Vagina (tissue), 2 donors: ENCODE results near the gene CRTC1. TPM values are rescaled to one million over a fixed set of nuclear protein-coding genes. Genes with fewer than 3 reads are reported as not detected.

Experiments used
- DNase-seq, 2 donors: peaks; one replicate each; pipeline ENCODE4 v3.0.0-alpha.2; 2017; ENCODE audit errors: extremely low spot score in 2 of 2
- H3K27ac ChIP-seq: fragments of 200-600 bp; sonication (generic); one replicate; pipeline ENCODE4 v1.5.1; 2019
- H3K27me3 ChIP-seq: fragments of 200-600 bp; sonication (generic); one replicate; pipeline ENCODE4 v1.5.1; 2019
- H3K36me3 ChIP-seq, 2 donors: fragments of 200-600 bp; sonication (generic); one replicate each; pipeline ENCODE4 v1.5.1; 2017 to 2019
- H3K4me1 ChIP-seq: fragments of 200-600 bp; sonication (generic); one replicate; pipeline ENCODE4 v1.5.1; 2019
- H3K4me3 ChIP-seq, 2 donors: fragments of 200-600 bp; sonication (generic); 1 replicate in 1 of 2; 2 replicates in 1 of 2; pipeline ENCODE4 v1.5.1; 2016 to 2019
- H3K9me3 ChIP-seq: fragments of 200-600 bp; sonication (generic); one replicate; pipeline ENCODE4 v1.5.1; 2019
- CTCF ChIP-seq, 3 experiments: fragments of 450-650 bp in 2 of 3; fragments of 200-600 bp in 1 of 3; sonication (generic) in 1 of 3; IDR thresholded peaks; one replicate each; pipeline ENCODE4 v1.5.1; 2017 to 2019; ENCODE audit warnings: antibody characterized with exemption in 3 of 3, mild to moderate bottlenecking in 2 of 3, moderate library complexity in 2 of 3
- POLR2A ChIP-seq, 2 donors: fragments of 450-650 bp; IDR thresholded peaks; one replicate each; pipeline ENCODE4 v1.6.1; 2017; ENCODE audit warnings: antibody characterized with exemption in 2 of 2, mild to moderate bottlenecking in 2 of 2, moderate library complexity in 2 of 2
- POLR2AphosphoS5 ChIP-seq, 2 donors: sonication (generic); formaldehyde crosslinking; IDR thresholded peaks; one replicate each; pipeline ENCODE4 v1.9.0; 2017; ENCODE audit warnings: antibody characterized with exemption in 2 of 2, mild to moderate bottlenecking in 2 of 2, low read depth in 1 of 2; ENCODE audit not compliant: insufficient read depth in 1 of 2
- intact Hi-C: fragments of 100-400 bp; cut with DNase I; formaldehyde crosslinking; loops from one replicate; pipeline ENCODE4 v1.15.1; 2023
- total RNA-seq: library from RNA; depleted of rRNA; stranded (reverse); fragments of >200 nt; gene quantifications from one replicate; pipeline ENCODE4 v1.2.3, GENCODE V29; 2016

The CRTC1 gene
- total RNA-seq, 1 donor from 2014 or later, result 7.4 TPM

- Histone ChIP-seq H3K4me1 (peaks cover 47% of the 10 kb centered on the region), H3K4me3 (peak overlapping the region in 1 of 2 donors; percentile 25), H3K36me3 (no peaks in the 10 kb centered on the region), H3K27me3 (peaks cover 15% of the 10 kb centered on the region), H3K9me3 (no peaks in the 10 kb centered on the region), H3K27ac (no peak overlapping the region)
- DNase-seq, result no peak
- intact Hi-C loops, result no loop called here
- TF ChIP-seq POLR2AphosphoS5 (IDR thresholded peaks at IDR 0.05; ENCODE audit: insufficient read depth in 1 of 2, low read depth in 1 of 2) (no peak), CTCF (IDR thresholded peaks at IDR 0.05) (no peak)
Observed at GRCh38 chr19:18791315-18791678, 107.8 kb downstream of the CRTC1 start.

- Histone ChIP-seq H3K4me1 (peaks cover 44% of the 10 kb centered on the region), H3K27me3 (peaks cover 15% of the 10 kb centered on the region), H3K9me3 (no peaks in the 10 kb centered on the region), H3K27ac (no peak overlapping the region), H3K4me3 (no peak overlapping the region), H3K36me3 (no peaks in the 10 kb centered on the region)
- TF ChIP-seq CTCF (IDR thresholded peaks at IDR 0.05) (no peak), POLR2A (IDR thresholded peaks at IDR 0.05) (no peak), POLR2AphosphoS5 (IDR thresholded peaks at IDR 0.05; ENCODE audit: insufficient read depth in 1 of 2, low read depth in 1 of 2) (no peak)
- DNase-seq, result no peak
- intact Hi-C loops, result no loop called here
Observed at GRCh38 chr19:18792661-18793060, 109.2 kb downstream of the CRTC1 start.

- Histone ChIP-seq H3K36me3 (no peaks in the 10 kb centered on the region), H3K4me3 (no peak overlapping the region), H3K4me1 (peaks cover 36% of the 10 kb centered on the region), H3K9me3 (no peaks in the 10 kb centered on the region), H3K27ac (no peak overlapping the region), H3K27me3 (peaks cover 12% of the 10 kb centered on the region)
- no peak for DNase-seq
- TF ChIP-seq POLR2A (IDR thresholded peaks at IDR 0.05) (no peak), CTCF (IDR thresholded peaks at IDR 0.05) (no peak), POLR2AphosphoS5 (IDR thresholded peaks at IDR 0.05; ENCODE audit: insufficient read depth in 1 of 2, low read depth in 1 of 2) (no peak)
- intact Hi-C loops, result no loop called here
Observed at GRCh38 chr19:18793144-18794028, 109.9 kb downstream of the CRTC1 start.

GRCh38 chr19:18794029-18794313 lies 110.5 kb downstream of the CRTC1 start:
- no peak for DNase-seq
- Histone ChIP-seq H3K27ac (no peak overlapping the region), H3K4me3 (no peak overlapping the region), H3K36me3 (no peaks in the 10 kb centered on the region), H3K27me3 (peaks cover 6% of the 10 kb centered on the region), H3K4me1 (peaks cover 30% of the 10 kb centered on the region), H3K9me3 (no peaks in the 10 kb centered on the region)
- TF ChIP-seq POLR2A (IDR thresholded peaks at IDR 0.05), result no peak
- TF ChIP-seq CTCF (IDR thresholded peaks at IDR 0.05), result no peak
- TF ChIP-seq POLR2AphosphoS5 (IDR thresholded peaks at IDR 0.05; ENCODE audit: insufficient read depth in 1 of 2, low read depth in 1 of 2), result no peak
- intact Hi-C loops, result no loop called here

GRCh38 chr19:18794692-18795091 lies 111.2 kb downstream of the CRTC1 start:
- Histone ChIP-seq H3K4me3 (no peak overlapping the region), H3K27ac (no peak overlapping the region), H3K9me3 (no peaks in the 10 kb centered on the region), H3K36me3 (no peaks in the 10 kb centered on the region), H3K27me3 (no peaks in the 10 kb centered on the region), H3K4me1 (peaks cover 23% of the 10 kb centered on the region)
- no peak for TF ChIP-seq POLR2AphosphoS5 (IDR thresholded peaks at IDR 0.05; ENCODE audit: insufficient read depth in 1 of 2, low read depth in 1 of 2)
- TF ChIP-seq CTCF (IDR thresholded peaks at IDR 0.05), result no peak
- TF ChIP-seq POLR2A (IDR thresholded peaks at IDR 0.05), result no peak
- no peak for DNase-seq
- intact Hi-C loops, result no loop called here
